ENCODE measurements around the gene KCNJ12.

Gene KCNJ12

GRCh38 chr17:21374441-21375161 is 1.6 kb upstream of the KCNJ12 start:
- no peak overlapping the region for H3K27ac ChIP-seq (ENCODE audit: insufficient read depth, low read length, poor library complexity, severe bottlenecking)
- H3K9me3 ChIP-seq (ENCODE audit: control insufficient read depth, low read length) = no peaks in the 10 kb centered on the region
- no peaks in the 10 kb centered on the region for H3K36me3 ChIP-seq (ENCODE audit: control insufficient read depth, insufficient read depth, low read length)
- no peak overlapping the region for H3K4me3 ChIP-seq (ENCODE audit: insufficient read depth, low read depth, low read length, poor library complexity, severe bottlenecking)
- no peak for DNase-seq
- H3K4me1 ChIP-seq (ENCODE audit: control insufficient read depth, insufficient read depth, low read length, poor library complexity, severe bottlenecking) = peaks cover 11% of the 10 kb centered on the region
- no peaks in the 10 kb centered on the region for H3K27me3 ChIP-seq (replicated peaks; ENCODE audit: control insufficient read depth, insufficient read depth, low read length, poor library complexity, severe bottlenecking)

- Histone ChIP-seq H3K4me1 (ENCODE audit: control insufficient read depth, insufficient read depth, low read length, poor library complexity, severe bottlenecking) (peaks cover 11% of the 10 kb centered on the region), H3K36me3 (ENCODE audit: control insufficient read depth, insufficient read depth, low read length) (no peaks in the 10 kb centered on the region), H3K9me3 (ENCODE audit: control insufficient read depth, low read length) (no peaks in the 10 kb centered on the region), H3K4me3 (ENCODE audit: insufficient read depth, low read depth, low read length, poor library complexity, severe bottlenecking) (no peak overlapping the region), H3K27me3 (replicated peaks; ENCODE audit: control insufficient read depth, insufficient read depth, low read length, poor library complexity, severe bottlenecking) (no peaks in the 10 kb centered on the region), H3K27ac (ENCODE audit: insufficient read depth, low read length, poor library complexity, severe bottlenecking) (no peak overlapping the region)
- DNase-seq = no peak
Measured at GRCh38 chr17:21375162-21375560, 996 bp upstream of the KCNJ12 start.

- H3K36me3 ChIP-seq (ENCODE audit: control insufficient read depth, insufficient read depth, low read length) = no peaks in the 10 kb centered on the region
- H3K27me3 ChIP-seq (replicated peaks; ENCODE audit: control insufficient read depth, insufficient read depth, low read length, poor library complexity, severe bottlenecking) = no peaks in the 10 kb centered on the region
- no peak for DNase-seq
- H3K4me3 ChIP-seq (ENCODE audit: insufficient read depth, low read depth, low read length, poor library complexity, severe bottlenecking) = no peak overlapping the region
- H3K9me3 ChIP-seq (ENCODE audit: control insufficient read depth, low read length) = no peaks in the 10 kb centered on the region
- H3K4me1 ChIP-seq (ENCODE audit: control insufficient read depth, insufficient read depth, low read length, poor library complexity, severe bottlenecking) = peaks cover 11% of the 10 kb centered on the region
- H3K27ac ChIP-seq (ENCODE audit: insufficient read depth, low read length, poor library complexity, severe bottlenecking) = no peak overlapping the region
Measured at GRCh38 chr17:21375757-21376080, 438 bp upstream of the KCNJ12 start.

- Histone ChIP-seq H3K9me3 (ENCODE audit: control insufficient read depth, low read length) (no peaks in the 10 kb centered on the region), H3K27ac (ENCODE audit: insufficient read depth, low read length, poor library complexity, severe bottlenecking) (no peak overlapping the region), H3K27me3 (replicated peaks; ENCODE audit: control insufficient read depth, insufficient read depth, low read length, poor library complexity, severe bottlenecking) (no peaks in the 10 kb centered on the region), H3K36me3 (ENCODE audit: control insufficient read depth, insufficient read depth, low read length) (no peaks in the 10 kb centered on the region), H3K4me1 (ENCODE audit: control insufficient read depth, insufficient read depth, low read length, poor library complexity, severe bottlenecking) (peaks cover 11% of the 10 kb centered on the region), H3K4me3 (ENCODE audit: insufficient read depth, low read depth, low read length, poor library complexity, severe bottlenecking) (peak overlapping the region; percentile 32)
- DNase-seq = no peak
Measured at GRCh38 chr17:21376759-21377690, 868 bp downstream of the KCNJ12 start.

- Histone ChIP-seq H3K4me3 (ENCODE audit: insufficient read depth, low read depth, low read length, poor library complexity, severe bottlenecking) (peak overlapping the region; percentile 32), H3K27ac (ENCODE audit: insufficient read depth, low read length, poor library complexity, severe bottlenecking) (no peak overlapping the region), H3K9me3 (ENCODE audit: control insufficient read depth, low read length) (no peaks in the 10 kb centered on the region), H3K36me3 (ENCODE audit: control insufficient read depth, insufficient read depth, low read length) (no peaks in the 10 kb centered on the region), H3K27me3 (replicated peaks; ENCODE audit: control insufficient read depth, insufficient read depth, low read length, poor library complexity, severe bottlenecking) (no peaks in the 10 kb centered on the region), H3K4me1 (ENCODE audit: control insufficient read depth, insufficient read depth, low read length, poor library complexity, severe bottlenecking) (peaks cover 11% of the 10 kb centered on the region)
- no peak for DNase-seq
Measured at GRCh38 chr17:21377705-21378396, 1.7 kb downstream of the KCNJ12 start.

GRCh38 chr17:21378553-21378952 is 2.4 kb downstream of the KCNJ12 start:
- no peak overlapping the region for H3K4me3 ChIP-seq (ENCODE audit: insufficient read depth, low read depth, low read length, poor library complexity, severe bottlenecking)
- H3K4me1 ChIP-seq (ENCODE audit: control insufficient read depth, insufficient read depth, low read length, poor library complexity, severe bottlenecking) = peaks cover 11% of the 10 kb centered on the region
- H3K27ac ChIP-seq (ENCODE audit: insufficient read depth, low read length, poor library complexity, severe bottlenecking) = no peak overlapping the region
- H3K27me3 ChIP-seq (replicated peaks; ENCODE audit: control insufficient read depth, insufficient read depth, low read length, poor library complexity, severe bottlenecking) = no peaks in the 10 kb centered on the region
- no peaks in the 10 kb centered on the region for H3K36me3 ChIP-seq (ENCODE audit: control insufficient read depth, insufficient read depth, low read length)
- DNase-seq = no peak
- H3K9me3 ChIP-seq (ENCODE audit: control insufficient read depth, low read length) = no peaks in the 10 kb centered on the region

GRCh38 chr17:21379080-21379711 is 3.0 kb downstream of the KCNJ12 start:
- peaks cover 11% of the 10 kb centered on the region for H3K4me1 ChIP-seq (ENCODE audit: control insufficient read depth, insufficient read depth, low read length, poor library complexity, severe bottlenecking)
- H3K27me3 ChIP-seq (replicated peaks; ENCODE audit: control insufficient read depth, insufficient read depth, low read length, poor library complexity, severe bottlenecking) = no peaks in the 10 kb centered on the region
- no peaks in the 10 kb centered on the region for H3K36me3 ChIP-seq (ENCODE audit: control insufficient read depth, insufficient read depth, low read length)
- no peak for DNase-seq
- H3K9me3 ChIP-seq (ENCODE audit: control insufficient read depth, low read length) = no peaks in the 10 kb centered on the region
- no peak overlapping the region for H3K4me3 ChIP-seq (ENCODE audit: insufficient read depth, low read depth, low read length, poor library complexity, severe bottlenecking)
- H3K27ac ChIP-seq (ENCODE audit: insufficient read depth, low read length, poor library complexity, severe bottlenecking) = no peak overlapping the region

GRCh38 chr17:21380659-21381058 is 4.5 kb downstream of the KCNJ12 start:
- Histone ChIP-seq H3K4me3 (ENCODE audit: insufficient read depth, low read depth, low read length, poor library complexity, severe bottlenecking) (no peak overlapping the region), H3K9me3 (ENCODE audit: control insufficient read depth, low read length) (no peaks in the 10 kb centered on the region), H3K27me3 (replicated peaks; ENCODE audit: control insufficient read depth, insufficient read depth, low read length, poor library complexity, severe bottlenecking) (no peaks in the 10 kb centered on the region), H3K27ac (ENCODE audit: insufficient read depth, low read length, poor library complexity, severe bottlenecking) (no peak overlapping the region), H3K36me3 (ENCODE audit: control insufficient read depth, insufficient read depth, low read length) (no peaks in the 10 kb centered on the region), H3K4me1 (ENCODE audit: control insufficient read depth, insufficient read depth, low read length, poor library complexity, severe bottlenecking) (peaks cover 11% of the 10 kb centered on the region)
- no peak for DNase-seq

GRCh38 chr17:21381076-21381706 is 5.0 kb downstream of the KCNJ12 start:
- H3K27me3 ChIP-seq (replicated peaks; ENCODE audit: control insufficient read depth, insufficient read depth, low read length, poor library complexity, severe bottlenecking) = no peaks in the 10 kb centered on the region
- H3K27ac ChIP-seq (ENCODE audit: insufficient read depth, low read length, poor library complexity, severe bottlenecking) = no peak overlapping the region
- no peak overlapping the region for H3K4me3 ChIP-seq (ENCODE audit: insufficient read depth, low read depth, low read length, poor library complexity, severe bottlenecking)
- no peaks in the 10 kb centered on the region for H3K36me3 ChIP-seq (ENCODE audit: control insufficient read depth, insufficient read depth, low read length)
- DNase-seq = no peak
- H3K9me3 ChIP-seq (ENCODE audit: control insufficient read depth, low read length) = no peaks in the 10 kb centered on the region
- H3K4me1 ChIP-seq (ENCODE audit: control insufficient read depth, insufficient read depth, low read length, poor library complexity, severe bottlenecking) = peaks cover 11% of the 10 kb centered on the region

Data from effector memory CD4-positive, alpha-beta T cell (primary cell).